H1 (cell line): ENCODE measurements around the gene TACC2. TPM values are rescaled to one million over a fixed set of nuclear protein-coding genes. Genes with fewer than 3 reads are reported as not detected.

ENCODE experiments used
- CTCF ChIA-PET: fragments of 300-600 bp; sonication (Branson Sonifier 250); formaldehyde crosslinking; loops from one replicate; lab custom pipeline; 2021; ENCODE audit not compliant: partially characterized antibody; lab: Charles Lee
- POLR2A ChIA-PET: fragments of 300-600 bp; sonication (Branson Sonifier 250); formaldehyde crosslinking; loops from one replicate; lab custom pipeline; 2021; ENCODE audit warnings: inconsistent platforms; ENCODE audit not compliant: partially characterized antibody; lab: Charles Lee
- DNase-seq, 2 experiments: peaks; one replicate each; pipeline versions ENCODE4 v3.0.0 to v3.0.0-alpha.2; 2010 to 2022; ENCODE audit warnings: low spot score in 2 of 2, low read depth in 1 of 2, mixed read lengths in 1 of 2
- FAIRE-seq: peaks from 2 replicates; lab custom pipeline; 2011; peaks lifted over from hg19 to GRCh38; lab: Jason Lieb, UNC
- H2AFZ ChIP-seq: 2 replicates; pipeline ENCODE4 v1.8.1; 2012; ENCODE audit warnings: low read length, inconsistent platforms
- H2AK5ac ChIP-seq: 2 replicates; pipeline ENCODE4 v1.6.1; 2013; ENCODE audit warnings: low read depth, low read length
- H2BK120ac ChIP-seq: replicated peaks from 2 replicates; pipeline ENCODE3; 2013; ENCODE audit warnings: low read depth, low read length, inconsistent platforms
- H2BK12ac ChIP-seq: 2 replicates; pipeline ENCODE4 v1.6.1; 2013; ENCODE audit warnings: low read depth, low read length
- H2BK15ac ChIP-seq: 2 replicates; pipeline ENCODE4 v1.6.1; 2013; ENCODE audit warnings: low read length
- H2BK20ac ChIP-seq: 2 replicates; pipeline ENCODE4 v1.6.1; 2013; ENCODE audit warnings: low read length
- H2BK5ac ChIP-seq: 2 replicates; pipeline ENCODE4 v1.6.1; 2013; ENCODE audit warnings: low read depth, low read length
- H3K14ac ChIP-seq: 2 replicates; pipeline ENCODE4 v1.6.1; 2013; ENCODE audit warnings: inconsistent platforms; ENCODE audit not compliant: insufficient read length
- H3K18ac ChIP-seq: 2 replicates; pipeline ENCODE4 v1.6.1; 2013; ENCODE audit warnings: low read length; ENCODE audit errors: extremely low read depth
- H3K23ac ChIP-seq: 2 replicates; pipeline ENCODE4 v1.6.1; 2013; ENCODE audit warnings: inconsistent platforms; ENCODE audit not compliant: insufficient read length
- H3K23me2 ChIP-seq: 2 replicates; pipeline ENCODE4 v1.6.1; 2013; ENCODE audit warnings: low read depth, low read length
- H3K27ac ChIP-seq: 2 replicates; pipeline ENCODE4 v1.6.1; 2011; ENCODE audit warnings: low read depth, low read length, inconsistent platforms
- H3K27me3 ChIP-seq, 4 experiments: replicated peaks in 1 of 4; 1 replicate in 1 of 4; 2 replicates in 3 of 4; pipeline versions ENCODE4 v1.6.1 to v1.8.1; 2011 to 2013; ENCODE audit warnings: low read length in 3 of 4, mild to moderate bottlenecking in 3 of 4, inconsistent platforms in 2 of 4, mixed read lengths in 2 of 4, moderate library complexity in 1 of 4; ENCODE audit not compliant: control insufficient read depth in 3 of 4, insufficient read depth in 3 of 4; ENCODE audit errors: extremely low read depth in 1 of 4
- H3K36me3 ChIP-seq, 4 experiments: 2 replicates each; pipeline versions ENCODE4 v1.6.1 to v1.8.1; 2011 to 2013; ENCODE audit warnings: mild to moderate bottlenecking in 4 of 4, low read length in 3 of 4, moderate library complexity in 2 of 4, control low read depth in 1 of 4, inconsistent platforms in 1 of 4; ENCODE audit not compliant: insufficient read depth in 4 of 4, control insufficient read depth in 2 of 4
- H3K4ac ChIP-seq: replicated peaks from 2 replicates; pipeline ENCODE3; 2013; ENCODE audit warnings: low read length, low read depth, mixed read lengths, inconsistent platforms; ENCODE audit not compliant: insufficient read length
- H3K4me1 ChIP-seq, 4 experiments: replicated peaks in 1 of 4; 1 replicate in 1 of 4; 2 replicates in 3 of 4; pipeline versions ENCODE4 v1.6.1 to v1.8.1; 2011 to 2013; ENCODE audit warnings: low read length in 3 of 4, inconsistent platforms in 2 of 4, mixed read lengths in 1 of 4; ENCODE audit not compliant: insufficient read depth in 4 of 4, control insufficient read depth in 3 of 4
- H3K4me2 ChIP-seq, 2 experiments: 2 replicates each; pipeline versions ENCODE4 v1.6.1 to v1.8.1; 2011 to 2013; ENCODE audit warnings: low read depth in 2 of 2, low read length in 2 of 2, control low read depth in 1 of 2, inconsistent platforms in 1 of 2, mild to moderate bottlenecking in 1 of 2; ENCODE audit not compliant: insufficient read depth in 1 of 2
- H3K4me3 ChIP-seq, 4 experiments: fragments of 200-600, 300-600 bp in 1 of 4; sonication (generic), shearing (Covaris generic), sonication (Bioruptor Twin) in 1 of 4; 2 replicates each; pipeline versions ENCODE4 v1.5.1 to v1.8.1; 2011 to 2016; ENCODE audit warnings: low read length in 4 of 4, low read depth in 3 of 4, control low read depth in 2 of 4, inconsistent platforms in 2 of 4, mild to moderate bottlenecking in 2 of 4, mixed read lengths in 1 of 4, moderate library complexity in 1 of 4; ENCODE audit not compliant: insufficient read depth in 2 of 4; ENCODE audit errors: extremely low read depth in 1 of 4
- H3K56ac ChIP-seq: replicated peaks from 2 replicates; pipeline ENCODE3; 2013; ENCODE audit warnings: low read depth, mild to moderate bottlenecking, mixed read lengths, low read length, inconsistent platforms; ENCODE audit not compliant: insufficient read length
- H3K79me1 ChIP-seq: 2 replicates; pipeline ENCODE4 v1.6.1; 2013; ENCODE audit warnings: low read depth, low read length, control low read depth
- H3K79me2 ChIP-seq, 2 experiments: 2 replicates each; pipeline versions ENCODE4 v1.6.1 to v1.8.1; 2012 to 2013; ENCODE audit warnings: low read length in 2 of 2, mild to moderate bottlenecking in 2 of 2, inconsistent platforms in 1 of 2; ENCODE audit not compliant: insufficient read depth in 2 of 2, control insufficient read depth in 1 of 2
- H3K9ac ChIP-seq, 4 experiments: replicated peaks in 1 of 4; 1 replicate in 1 of 4; 2 replicates in 3 of 4; pipeline versions ENCODE4 v1.6.1 to v1.8.1; 2011 to 2013; ENCODE audit warnings: low read depth in 3 of 4, low read length in 3 of 4, control low read depth in 2 of 4, mild to moderate bottlenecking in 2 of 4, moderate library complexity in 2 of 4, inconsistent platforms in 1 of 4; ENCODE audit errors: extremely low read depth in 1 of 4
- H3K9me3 ChIP-seq, 2 experiments: 2 replicates each; pipeline versions ENCODE4 v1.6.1 to v1.8.1; 2012 to 2013; ENCODE audit warnings: mild to moderate bottlenecking in 2 of 2, moderate library complexity in 2 of 2, control low read depth in 1 of 2, inconsistent platforms in 1 of 2, low read depth in 1 of 2, low read length in 1 of 2, mixed read lengths in 1 of 2; ENCODE audit not compliant: insufficient read depth in 2 of 2
- H4K20me1 ChIP-seq, 2 experiments: replicated peaks in 1 of 2; 2 replicates each; pipeline versions ENCODE3 to v1.8.1; 2011 to 2013; ENCODE audit warnings: inconsistent platforms in 2 of 2, low read length in 2 of 2, mild to moderate bottlenecking in 1 of 2; ENCODE audit not compliant: insufficient read depth in 2 of 2, control insufficient read depth in 1 of 2
- H4K5ac ChIP-seq: 2 replicates; pipeline ENCODE4 v1.6.1; 2013; ENCODE audit warnings: low read length, low read depth, mixed read lengths, inconsistent platforms; ENCODE audit not compliant: insufficient read length
- H4K8ac ChIP-seq: 2 replicates; pipeline ENCODE4 v1.8.0; 2013; ENCODE audit warnings: mild to moderate bottlenecking, moderate library complexity, low read length, inconsistent platforms; ENCODE audit not compliant: insufficient read depth; ENCODE audit errors: extremely low read depth
- H4K91ac ChIP-seq: replicated peaks from 2 replicates; pipeline ENCODE3; 2013; ENCODE audit warnings: low read length, mixed read lengths, inconsistent platforms; ENCODE audit not compliant: insufficient read length
- CEBPB ChIP-seq: IDR thresholded peaks from 2 replicates; pipeline ENCODE4 v1.6.1; 2012; ENCODE audit warnings: low read depth, low read length
- CHD1 ChIP-seq: IDR thresholded peaks from 2 replicates; pipeline ENCODE4 v1.6.1; 2012; ENCODE audit warnings: low read depth, low read length, improper control_type of control experiment
- EP300 ChIP-seq, 2 experiments: IDR thresholded peaks; 1 replicate in 1 of 2; 2 replicates in 1 of 2; pipeline ENCODE4 v1.6.1; 2011 to 2012; ENCODE audit warnings: low read depth in 2 of 2, low read length in 2 of 2, mild to moderate bottlenecking in 2 of 2, borderline replicate concordance in 1 of 2, inconsistent platforms in 1 of 2, moderate library complexity in 1 of 2
- HDAC2 ChIP-seq, 2 experiments: fragments of 300-600 bp in 1 of 2; sonication (generic) in 1 of 2; IDR thresholded peaks; 2 replicates each; pipeline ENCODE4 v1.6.1; 2011 to 2012; ENCODE audit warnings: low read depth in 2 of 2, low read length in 2 of 2, mild to moderate bottlenecking in 2 of 2, moderate library complexity in 2 of 2, borderline replicate concordance in 1 of 2, inconsistent platforms in 1 of 2
- HDAC6 ChIP-seq: IDR thresholded peaks from one replicate; pipeline ENCODE4 v1.7.1; 2012; ENCODE audit warnings: low read depth, mild to moderate bottlenecking, inconsistent platforms, low read length, moderate library complexity
- MAFK ChIP-seq: IDR thresholded peaks from 2 replicates; pipeline ENCODE4 v1.6.1; 2012; ENCODE audit warnings: low read depth, mild to moderate bottlenecking, improper control_type of control experiment, low read length
- POLR2A ChIP-seq, 2 experiments: IDR thresholded peaks; 1 replicate in 1 of 2; 2 replicates in 1 of 2; pipeline ENCODE4 v1.6.1; 2011; ENCODE audit warnings: low read depth in 2 of 2, low read length in 2 of 2, mild to moderate bottlenecking in 2 of 2; ENCODE audit errors: control extremely low read depth in 1 of 2
- RFX5 ChIP-seq: IDR thresholded peaks from 2 replicates; pipeline ENCODE4 v1.6.1; 2011; ENCODE audit warnings: low read depth, low read length, improper control_type of control experiment, borderline replicate concordance
- WGBS, 2 experiments: shearing (Covaris generic) in 1 of 2; methylation state at CpG; one replicate each; pipeline versions ENCODE4 v1.1.6 to v1.1.7; 2013 to 2015; ENCODE audit warnings: low lambda C conversion rate in 2 of 2, mixed read lengths in 2 of 2, inconsistent platforms in 1 of 2, low coverage in 1 of 2, missing lambda C conversion rate in 1 of 2; ENCODE audit not compliant: insufficient replicate concordance in 2 of 2, insufficient coverage in 1 of 2, insufficient read length in 1 of 2; ENCODE audit errors: extremely low coverage in 1 of 2, missing lambda C conversion rate in 1 of 2; 5-methylcytosine and 5-hydroxymethylcytosine counted together
- polyA plus RNA-seq, 7 experiments: library from polyadenylated mRNA; depleted of rRNA in 3 of 7; stranded (reverse) in 5 of 7; unstranded in 2 of 7; fragments of >200 nt in 5 of 7; fragments of 200-250 nt in 2 of 7; gene quantifications; 1 replicate in 5 of 7; 2 replicates in 1 of 7; 4 replicates in 1 of 7; pipeline versions ENCODE4 v1.2.1 to v1.2.3, GENCODE V29; 2011 to 2013; ENCODE audit warnings: missing spikeins in 2 of 7, mixed read lengths in 2 of 7
- total RNA-seq: library from RNA; stranded (reverse); fragmentation: NEBNext Ultra II Directional; extraction: Animal tissue kit (Norgen Biotek cat#: 25700); gene quantifications from 2 replicates; pipeline ENCODE4 v1.2.1, GENCODE V29; 2021
- TF ChIP-seq, protein P1 (sequence below): IDR thresholded peaks from 2 replicates; pipeline ENCODE4 v1.6.1; 2011; ENCODE audit warnings: low read depth, mild to moderate bottlenecking, low read length; ENCODE audit not compliant: insufficient read depth

Gene TACC2
- total and polyA plus RNA-seq, 2 of the 8 experiments (the other 6 are each of a cell fraction or from before 2014, with no cell fraction given) = 21.2 to 46.6 TPM

DNA sequence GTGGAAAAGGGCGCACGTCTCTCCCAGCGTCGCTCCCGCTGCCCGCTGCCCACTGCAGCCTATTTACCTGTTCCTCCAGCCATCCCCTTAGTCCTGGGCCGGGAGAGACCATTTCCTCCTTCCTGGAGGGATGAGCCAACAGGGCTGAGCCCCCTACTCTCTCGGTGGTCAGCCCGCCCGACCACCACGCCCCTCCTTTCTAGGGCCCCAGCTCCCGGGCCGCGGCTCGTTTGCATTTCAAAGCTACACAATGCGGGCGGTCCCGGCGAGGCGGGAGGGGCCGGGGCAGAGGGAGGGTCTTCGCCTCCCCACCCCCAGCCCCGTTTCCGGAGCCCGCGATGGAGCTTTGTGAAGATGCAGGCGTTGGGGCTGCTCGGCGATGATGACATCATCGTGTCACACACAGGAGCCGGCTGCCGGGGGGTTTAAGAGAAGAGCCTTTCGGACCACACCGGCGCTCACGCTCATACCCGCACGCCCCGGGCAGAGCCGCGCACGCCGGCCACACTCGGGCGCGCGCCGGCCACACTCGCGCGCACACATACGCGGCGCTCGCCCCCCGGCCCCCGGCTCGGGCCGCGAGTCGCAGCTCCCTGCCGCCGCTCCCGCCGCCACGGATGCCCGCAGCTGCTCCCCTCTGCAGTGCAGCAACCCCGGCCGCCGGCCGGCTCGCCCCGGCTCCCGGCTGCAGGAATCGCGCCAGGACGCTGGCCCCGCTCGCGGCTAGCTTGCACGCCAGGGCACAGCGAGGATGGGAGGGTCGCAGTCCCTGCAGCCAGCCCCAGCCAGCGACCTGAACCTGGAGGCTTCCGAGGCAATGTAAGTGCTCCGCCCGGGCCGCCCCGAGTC, 174.4 kb downstream of the TACC2 start:
- H4K8ac ChIP-seq = peak overlapping the region; percentile 89
- no peak overlapping the region for H3K14ac ChIP-seq
- 2% methylated on average over 48 of the region's 89 CpGs; no CpG with 5 or more reads in 1 of the 2 experiments for WGBS, 2 experiments
- peaks cover 11 to 47% (median 28%) of the 10 kb centered on the region in 4 experiments for H3K4me1 ChIP-seq
- no peak overlapping the region for H2BK120ac ChIP-seq
- H3K56ac ChIP-seq = peak overlapping the region; percentile 73
- POLR2A ChIA-PET = interaction anchor here (0.6 to 12.6 kb wide), 15 partner anchors 10 to 108 kb away, joined by 3 to 237 read pairs (median 4); partner anchors contain the start of gene BTBD16
- 0 out of 2 replicates have a peak overlapping the region, but pooled peaks have one; percentile 77 for H2BK12ac ChIP-seq
- FAIRE-seq (no peak), DNase-seq (peak; percentile 84 to 91)
- peak overlapping the region; percentile 95 to 98 for H3K4me2 ChIP-seq
- peak overlapping the region; percentile 68 for H4K5ac ChIP-seq
- H3K18ac ChIP-seq = peak overlapping the region; percentile 97
- no peak overlapping the region for H3K23ac ChIP-seq
- H3K9me3 ChIP-seq = no peaks in the 10 kb centered on the region
- peaks cover 20% of the 10 kb centered on the region for H3K79me1 ChIP-seq
- H3K27me3 ChIP-seq = peaks cover 0 to 2% (median 0%) of the 10 kb centered on the region in 4 experiments; a peak in 1 of 7 replicates
- peak overlapping the region; percentile 59 for H4K91ac ChIP-seq
- 0 out of 2 replicates have a peak overlapping the region, but pooled peaks have one; percentile 36 for H2BK15ac ChIP-seq
- peaks cover 4 to 14% of the 10 kb centered on the region in 2 experiments for H4K20me1 ChIP-seq
- peaks cover 12% of the 10 kb centered on the region for H3K23me2 ChIP-seq
- peak overlapping the region; percentile 97 for H2BK5ac ChIP-seq
- peak overlapping the region; percentile 76 to 91 (median 88) for H3K9ac ChIP-seq
- peaks cover 0 to 3% (median 0%) of the 10 kb centered on the region in 4 experiments; a peak in 1 of 8 replicates for H3K36me3 ChIP-seq
- no peak overlapping the region for H2BK20ac ChIP-seq
- peak overlapping the region; percentile 73 to 87 (median 84) for H3K4me3 ChIP-seq
- H3K79me2 ChIP-seq = peaks cover 6 to 45% of the 10 kb centered on the region in 2 experiments; a peak in 3 of 4 replicates
- CTCF ChIA-PET = interaction anchor here (0.7 to 4.1 kb wide), 20 partner anchors 9 to 84 kb away, joined by 3 to 36 read pairs (median 4); no protein-coding TSS in a partner anchor
- H3K4ac ChIP-seq = peak overlapping the region; percentile 35
- no peak overlapping the region for H2AFZ ChIP-seq
- H2AK5ac ChIP-seq = no peak overlapping the region
- peak overlapping the region; percentile 84 for H3K27ac ChIP-seq
- no peak for TF ChIP-seq HDAC6
- TF ChIP-seq POLR2A (IDR thresholded peaks at IDR 0.05; ENCODE audit: control extremely low read depth in 1 of 2, low read depth in 2 of 2, low read length in 2 of 2) = peak; percentile 87 to 90
- no peak for TF ChIP-seq RFX5
- TF ChIP-seq, protein P1, sequence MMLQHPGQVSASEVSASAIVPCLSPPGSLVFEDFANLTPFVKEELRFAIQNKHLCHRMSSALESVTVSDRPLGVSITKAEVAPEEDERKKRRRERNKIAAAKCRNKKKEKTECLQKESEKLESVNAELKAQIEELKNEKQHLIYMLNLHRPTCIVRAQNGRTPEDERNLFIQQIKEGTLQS = no peak
- TF ChIP-seq MAFK = no peak
- TF ChIP-seq EP300 (IDR thresholded peaks at IDR 0.05; ENCODE audit: borderline replicate concordance in 1 of 2, low read depth in 2 of 2, low read length in 2 of 2) = peak; percentile 71 to 99
- TF ChIP-seq CEBPB = 0 out of 2 replicates have a peak, but pooled peaks have one; percentile 50
- peak; percentile 90 for TF ChIP-seq CHD1
- peak in 1 of 2 experiments; percentile 78; a peak in 1 of 4 replicates for TF ChIP-seq HDAC2 (IDR thresholded peaks at IDR 0.05; ENCODE audit: borderline replicate concordance in 1 of 2, low read depth in 2 of 2, low read length in 2 of 2)
